Measurements from ENCODE around the gene NECAB2.

DNA sequence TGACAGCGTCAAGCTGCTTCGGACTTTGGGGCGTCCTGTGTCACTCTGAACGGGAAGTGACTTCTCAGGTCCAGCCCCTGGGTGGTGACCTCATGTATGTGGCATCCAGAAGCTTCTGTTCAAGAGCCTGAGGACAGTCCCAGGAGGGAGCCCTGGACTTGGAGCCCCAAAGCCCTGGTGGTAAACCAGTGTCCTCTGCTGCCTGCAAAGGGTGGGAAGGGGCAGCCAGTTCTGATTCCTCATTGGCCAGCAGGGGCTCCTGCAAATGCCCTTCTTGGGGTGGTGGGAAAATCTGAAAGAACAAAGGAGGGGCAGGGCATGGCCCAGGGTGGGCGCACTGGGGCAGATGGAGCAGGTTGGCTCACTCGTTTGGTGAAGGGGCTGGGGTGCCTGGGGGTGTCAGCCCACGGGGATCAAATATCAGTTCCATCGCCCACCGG, 13.4 kb upstream of the NECAB2 start:
- TF ChIP-seq POLR2AphosphoS5 (IDR thresholded peaks at IDR 0.05) (peak in 1 of 4 donors; percentile 58), POLR2A (IDR thresholded peaks at IDR 0.05) (no peak)
